Activated CD8-positive, alpha-beta memory T cell treated with anti-CD3 and anti-CD28 coated beads, Interleukin-2, amount 50 U/mL, for 24 hours (primary cell): ENCODE data around the gene ZNF385A.

Source experiments
- DNase-seq: peaks from one replicate; pipeline ENCODE4 v3.0.0-alpha.2; 2020; ENCODE audit errors: extremely low read depth

ZNF385A gene

GRCh38 chr12:54415221-54415929, 30.8 kb upstream of the ZNF385A start:
- DNase-seq: no peak

GRCh38 chr12:54413284-54414190, 29.0 kb upstream of the ZNF385A start:
- no peak for DNase-seq

DNA sequence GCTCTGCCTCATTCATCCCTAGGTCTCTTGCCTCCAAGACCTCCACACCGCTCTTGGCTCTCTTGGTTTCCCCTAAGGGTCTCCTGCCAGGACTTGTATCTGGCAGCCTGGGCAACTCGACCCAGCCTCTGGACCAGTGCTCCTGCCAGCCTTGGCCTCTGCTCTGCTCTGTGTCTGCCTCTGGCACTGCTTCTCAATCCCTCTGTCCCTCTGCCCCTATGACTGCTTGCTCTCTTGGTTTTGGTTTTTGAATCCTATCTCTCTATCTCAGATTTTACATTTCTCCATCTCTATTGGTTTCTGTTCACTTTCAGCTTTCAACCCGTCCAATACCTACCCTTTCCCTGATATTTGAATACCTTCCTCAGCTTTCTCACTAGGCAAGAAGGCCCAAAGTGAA, 28.3 kb upstream of the ZNF385A start:
- DNase-seq: no peak

GRCh38 chr12:54412348-54412747, 27.8 kb upstream of the ZNF385A start:
- DNase-seq: no peak

GRCh38 chr12:54411391-54412241, 27.1 kb upstream of the ZNF385A start:
- DNase-seq: no peak

- DNase-seq: no peak
Measured at GRCh38 chr12:54409267-54409666, 24.7 kb upstream of the ZNF385A start.

DNA sequence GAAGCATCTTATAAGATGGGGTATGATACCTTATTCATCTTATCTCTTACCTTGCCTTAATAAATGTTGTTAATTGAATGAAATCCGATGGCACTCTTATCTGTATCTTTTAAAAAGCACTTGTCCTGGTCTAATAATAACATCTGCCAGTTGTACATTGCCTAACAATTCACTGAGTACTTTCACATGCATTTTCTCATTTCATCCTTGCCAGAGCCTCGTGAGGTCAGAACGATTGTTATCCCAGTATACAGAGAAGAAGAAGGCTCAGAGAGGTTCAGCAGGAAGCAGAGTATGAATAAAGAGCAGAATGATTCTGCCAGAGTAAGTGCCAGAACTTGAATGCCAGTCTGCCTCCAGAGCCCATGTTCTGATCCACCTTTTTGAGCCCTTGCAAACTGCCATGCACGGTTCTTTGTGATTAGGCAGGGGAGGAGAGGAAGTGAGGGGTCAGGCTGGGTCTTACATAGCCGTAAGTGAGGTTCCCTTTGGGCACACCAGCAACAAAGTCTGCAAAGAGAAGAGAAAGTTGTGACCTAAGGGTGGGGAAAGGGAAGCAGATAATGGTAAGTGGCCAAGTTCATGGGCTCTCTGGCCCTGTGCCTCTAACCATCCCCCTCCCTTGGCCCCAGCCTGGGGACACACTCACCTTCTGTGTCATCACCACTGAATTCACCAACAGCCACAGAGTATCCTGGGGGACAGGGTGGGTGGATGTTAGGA, 22.8 kb upstream of the ZNF385A start:
- no peak for DNase-seq

DNA sequence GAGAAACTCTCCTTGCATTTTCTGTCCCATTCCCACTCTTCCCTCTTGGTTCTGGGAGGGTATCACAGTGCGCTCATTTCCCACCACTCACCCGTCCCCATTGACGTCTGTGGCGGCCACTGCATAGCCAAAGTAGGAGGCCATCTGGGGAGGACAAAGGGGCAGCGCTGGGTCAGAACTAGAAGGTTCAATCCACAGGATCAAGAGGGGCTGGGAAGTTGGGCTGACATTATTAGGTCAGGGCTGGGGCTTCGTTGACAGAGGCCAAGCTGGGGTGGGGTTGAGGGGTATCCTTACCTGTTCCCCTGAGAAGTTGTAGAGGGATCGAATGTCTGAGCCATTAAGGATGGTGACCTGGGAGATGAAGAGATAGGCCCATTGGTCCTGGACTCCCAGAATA, 21.0 kb upstream of the ZNF385A start:
- DNase-seq: no peak

- no peak for DNase-seq
Measured at GRCh38 chr12:54405106-54405505, 20.6 kb upstream of the ZNF385A start.

DNA sequence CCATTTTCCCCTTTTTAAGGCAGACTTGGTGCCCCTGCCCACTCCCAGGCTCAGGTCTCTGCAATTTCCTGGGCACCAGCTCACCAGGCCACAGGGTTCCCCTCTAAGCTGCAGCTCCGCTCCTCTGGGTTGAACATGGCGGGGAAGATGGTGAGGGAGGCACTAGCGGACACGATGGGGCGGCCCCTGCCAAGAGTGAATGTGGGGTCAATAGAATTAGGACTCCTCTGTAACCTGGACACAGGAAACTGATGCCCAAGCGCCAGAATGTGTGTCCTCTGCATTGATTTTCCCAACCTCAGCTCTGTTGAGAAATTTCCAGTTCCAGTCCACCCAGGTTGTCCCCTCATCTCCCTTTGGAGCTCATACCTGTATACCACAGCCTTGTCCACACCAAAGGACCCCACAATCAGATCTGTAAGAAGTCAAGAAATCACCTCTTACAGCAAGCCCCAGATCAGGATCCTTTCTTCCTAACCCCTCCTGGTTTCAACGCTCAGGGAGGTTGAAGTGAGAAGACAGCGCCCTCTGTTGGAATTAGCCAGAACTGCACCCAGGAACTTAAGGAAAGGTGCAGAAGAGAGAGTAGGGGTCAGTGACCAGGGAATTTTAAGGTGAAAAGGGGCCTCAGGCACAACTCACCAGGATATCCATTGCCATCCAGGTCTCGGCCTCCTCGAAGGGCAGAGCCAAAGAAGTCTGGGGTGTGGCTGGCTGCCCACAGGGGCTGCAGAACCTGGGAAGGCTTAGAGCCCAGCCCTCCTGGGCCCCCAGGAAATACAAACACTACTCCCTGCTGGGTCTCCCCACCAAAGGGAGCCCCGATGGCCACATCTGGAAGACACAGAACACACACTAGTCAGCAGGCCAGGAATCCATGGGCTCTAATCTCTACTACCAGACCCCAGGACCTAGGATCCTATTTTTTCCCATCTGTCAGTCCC, 19.8 kb upstream of the ZNF385A start:
- no peak for DNase-seq

GRCh38 chr12:54401119-54401518, 16.6 kb upstream of the ZNF385A start:
- DNase-seq: no peak

DNA sequence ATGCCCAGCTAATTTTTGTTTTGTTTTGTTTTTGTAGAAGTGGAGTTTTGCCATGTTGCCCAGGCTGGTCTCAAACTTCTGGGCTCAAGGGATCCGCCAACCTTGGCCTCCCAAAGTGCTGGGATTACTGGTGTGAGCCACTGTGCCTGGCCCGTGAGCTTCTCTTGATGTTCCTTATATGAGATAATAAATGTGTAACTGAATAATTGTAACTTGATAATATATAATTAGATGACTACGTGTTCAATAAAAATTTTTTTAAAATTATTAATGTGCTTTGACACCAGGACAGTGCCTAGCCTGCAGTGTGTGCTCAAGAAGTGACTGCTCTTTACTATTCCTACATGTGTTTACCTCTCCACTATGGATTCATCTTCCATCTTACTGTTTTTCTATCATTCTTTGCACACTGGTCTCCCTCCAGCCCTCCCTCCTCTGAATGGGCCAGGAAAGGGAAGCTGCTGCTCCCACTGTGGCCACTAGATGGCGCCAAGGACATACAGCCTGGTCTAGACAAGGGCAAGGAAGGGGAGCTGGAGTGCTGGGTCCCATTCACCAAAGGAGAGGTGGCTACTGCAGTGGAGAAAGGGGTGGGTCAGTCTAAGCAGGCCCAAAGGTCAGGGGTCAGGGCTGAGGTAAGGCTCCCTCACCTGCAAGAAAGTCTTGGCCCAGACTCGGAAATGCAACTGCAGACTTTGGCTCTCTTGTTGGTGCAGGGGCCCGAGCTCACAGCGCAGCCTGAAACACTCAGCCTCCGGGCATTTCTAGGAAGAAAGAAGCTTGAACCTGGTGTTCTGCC, 14.7 kb upstream of the ZNF385A start:
- DNase-seq: peak; percentile 77

DNA sequence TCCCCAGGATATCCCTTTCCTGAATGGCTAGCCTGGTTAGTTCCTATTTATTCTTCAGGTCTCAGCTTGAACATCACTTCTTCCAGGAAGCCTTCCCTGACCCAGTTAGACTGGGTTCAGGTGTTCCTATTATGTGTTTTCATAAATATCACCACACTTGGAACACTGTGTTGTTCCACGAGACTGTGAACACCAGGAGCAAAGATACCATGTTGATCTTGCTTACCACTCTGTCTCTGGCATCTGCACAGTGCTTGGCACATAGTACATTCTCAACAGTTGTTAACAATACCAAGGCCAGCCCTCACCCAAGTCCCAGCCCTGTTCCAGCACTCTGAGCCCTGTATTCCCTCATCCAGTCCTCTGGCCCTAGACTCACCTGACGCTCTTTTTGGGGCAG, 13.7 kb upstream of the ZNF385A start:
- DNase-seq: no peak

- DNase-seq: no peak
Measured at GRCh38 chr12:54397157-54397556, 12.6 kb upstream of the ZNF385A start.

GRCh38 chr12:54395545-54395944, 11.0 kb upstream of the ZNF385A start:
- no peak for DNase-seq

GRCh38 chr12:54394986-54395385, 10.5 kb upstream of the ZNF385A start:
- DNase-seq: no peak

DNA sequence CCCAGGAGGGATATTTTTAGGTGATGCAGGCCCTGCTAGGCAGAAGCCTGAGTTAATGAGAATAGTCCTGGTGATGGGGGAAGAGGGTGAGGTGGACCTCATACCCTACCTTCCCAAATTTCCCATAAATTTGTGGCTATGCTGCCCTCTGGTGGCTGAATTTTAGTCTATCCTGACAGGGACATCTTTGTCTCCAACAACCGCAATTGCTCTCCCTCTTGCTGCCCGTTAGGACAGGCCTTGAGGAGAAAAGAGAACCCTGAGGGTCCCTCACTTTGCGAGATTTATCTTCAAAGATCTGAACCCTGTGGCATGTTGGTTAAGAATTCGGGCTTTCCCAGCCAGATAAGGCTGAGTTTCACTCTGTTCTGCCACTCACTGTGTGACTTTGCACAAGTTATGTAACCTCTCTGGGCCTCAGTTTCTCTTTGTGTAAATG, 9.8 kb upstream of the ZNF385A start:
- no peak for DNase-seq

GRCh38 chr12:54393743-54394142, 9.2 kb upstream of the ZNF385A start:
- DNase-seq: no peak

GRCh38 chr12:54393207-54393609, 8.7 kb upstream of the ZNF385A start:
- no peak for DNase-seq
